ENCODE results near the gene TNFAIP3.

DNA sequence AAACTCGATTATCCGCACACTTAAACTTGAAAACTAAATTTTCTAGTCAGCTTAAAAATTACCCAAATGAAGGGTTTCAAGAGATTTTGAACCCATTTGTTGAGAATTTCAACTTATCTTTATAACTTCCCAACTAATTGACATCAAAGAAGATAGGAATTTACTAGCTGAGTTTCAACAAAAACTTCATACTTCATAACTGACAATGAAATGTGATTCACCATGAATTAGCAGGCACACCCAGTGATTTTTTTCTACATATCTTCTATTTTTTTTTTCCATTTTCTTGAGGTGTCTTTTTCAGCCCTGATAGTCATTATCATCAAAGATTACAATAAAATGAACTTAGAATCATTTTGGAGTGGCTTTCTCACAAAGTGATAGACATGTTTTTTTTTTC, 26.7 kb downstream of the TNFAIP3 start:
- TF ChIP-seq, protein P1, sequence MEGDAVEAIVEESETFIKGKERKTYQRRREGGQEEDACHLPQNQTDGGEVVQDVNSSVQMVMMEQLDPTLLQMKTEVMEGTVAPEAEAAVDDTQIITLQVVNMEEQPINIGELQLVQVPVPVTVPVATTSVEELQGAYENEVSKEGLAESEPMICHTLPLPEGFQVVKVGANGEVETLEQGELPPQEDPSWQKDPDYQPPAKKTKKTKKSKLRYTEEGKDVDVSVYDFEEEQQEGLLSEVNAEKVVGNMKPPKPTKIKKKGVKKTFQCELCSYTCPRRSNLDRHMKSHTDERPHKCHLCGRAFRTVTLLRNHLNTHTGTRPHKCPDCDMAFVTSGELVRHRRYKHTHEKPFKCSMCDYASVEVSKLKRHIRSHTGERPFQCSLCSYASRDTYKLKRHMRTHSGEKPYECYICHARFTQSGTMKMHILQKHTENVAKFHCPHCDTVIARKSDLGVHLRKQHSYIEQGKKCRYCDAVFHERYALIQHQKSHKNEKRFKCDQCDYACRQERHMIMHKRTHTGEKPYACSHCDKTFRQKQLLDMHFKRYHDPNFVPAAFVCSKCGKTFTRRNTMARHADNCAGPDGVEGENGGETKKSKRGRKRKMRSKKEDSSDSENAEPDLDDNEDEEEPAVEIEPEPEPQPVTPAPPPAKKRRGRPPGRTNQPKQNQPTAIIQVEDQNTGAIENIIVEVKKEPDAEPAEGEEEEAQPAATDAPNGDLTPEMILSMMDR (IDR thresholded peaks at IDR 0.05; ENCODE audit: borderline replicate concordance, extremely low read depth, low read length, poor library complexity, severe bottlenecking) = no peak
- no peak for TF ChIP-seq EZH2 (IDR thresholded peaks at IDR 0.05; ENCODE audit: borderline replicate concordance, low read depth, low read length, severe bottlenecking)
